Neural progenitor cell (in vitro differentiated cells): ENCODE results near the gene SLC5A4. TPM values are rescaled to one million over a fixed set of nuclear protein-coding genes. Genes with fewer than 3 reads are reported as not detected.

Experiments
- DNase-seq: peaks from one replicate; pipeline ENCODE4 v3.0.0-alpha.2; 2016; ENCODE audit warnings: low spot score
- H2AFZ ChIP-seq: fragments of 200-600 bp; sonication (generic); replicated peaks from 2 replicates; pipeline ENCODE4 v1.6.1; 2016; ENCODE audit warnings: antibody characterized with exemption
- H3F3A ChIP-seq: fragments of 200-600 bp; sonication (generic); 2 replicates; pipeline ENCODE4 v1.6.1; 2016; ENCODE audit warnings: antibody characterized with exemption, low read depth
- H3K27ac ChIP-seq: fragments of 200-600 bp; sonication (generic); 2 replicates; pipeline ENCODE4 v1.5.1; 2016; ENCODE audit warnings: mild to moderate bottlenecking
- H3K27me3 ChIP-seq: fragments of 200-600 bp; sonication (generic); 2 replicates; pipeline ENCODE4 v1.6.1; 2016; ENCODE audit warnings: mild to moderate bottlenecking, moderate library complexity
- H3K36me3 ChIP-seq: fragments of 200-600 bp; sonication (generic); 2 replicates; pipeline ENCODE4 v1.5.1; 2016
- H3K4me1 ChIP-seq: fragments of 200-600 bp; sonication (generic); 2 replicates; pipeline ENCODE4 v1.6.1; 2016; ENCODE audit warnings: mixed run types
- H3K4me2 ChIP-seq: fragments of 200-600 bp; sonication (generic); 2 replicates; pipeline ENCODE4 v1.6.1; 2016
- H3K4me3 ChIP-seq: fragments of 200-600 bp; sonication (generic); 2 replicates; pipeline ENCODE4 v1.5.1; 2016
- H3K79me2 ChIP-seq: fragments of 200-600 bp; sonication (generic); 2 replicates; pipeline ENCODE4 v1.6.1; 2016; ENCODE audit warnings: low read depth
- H3K9ac ChIP-seq: fragments of 200-600 bp; sonication (generic); 2 replicates; pipeline ENCODE4 v1.6.1; 2016
- H3K9me3 ChIP-seq: fragments of 200-600 bp; sonication (generic); 2 replicates; pipeline ENCODE4 v1.5.1; 2016; ENCODE audit warnings: low read depth
- H4K20me1 ChIP-seq: fragments of 200-600 bp; sonication (generic); 2 replicates; pipeline ENCODE4 v1.6.1; 2016; ENCODE audit warnings: low read depth
- H3K27ac Mint-ChIP-seq: 3 replicates; pipeline ENCODE4 v1.8.0; 2021; ENCODE audit warnings: mixed read lengths
- H3K27me3 Mint-ChIP-seq: 2 replicates; pipeline ENCODE4 v1.8.0; 2022; ENCODE audit warnings: low read depth, mild to moderate bottlenecking, inconsistent platforms, moderate library complexity, mixed read lengths; ENCODE audit not compliant: insufficient read depth
- H3K36me3 Mint-ChIP-seq: 3 replicates; pipeline ENCODE4 v1.8.0; 2021; ENCODE audit warnings: mixed read lengths
- H3K4me1 Mint-ChIP-seq: 3 replicates; pipeline ENCODE4 v1.8.0; 2021; ENCODE audit warnings: mixed read lengths
- H3K4me3 Mint-ChIP-seq: 3 replicates; pipeline ENCODE4 v1.8.0; 2021; ENCODE audit warnings: mild to moderate bottlenecking, moderate library complexity, mixed read lengths
- H3K9me3 Mint-ChIP-seq: 3 replicates; pipeline ENCODE4 v1.8.0; 2020; ENCODE audit warnings: mixed read lengths
- CTCF ChIP-seq: fragments of 200-600 bp; sonication (generic); IDR thresholded peaks from 2 replicates; pipeline ENCODE4 v1.5.1; 2017; ENCODE audit warnings: antibody characterized with exemption, mild to moderate bottlenecking
- EZH2 ChIP-seq: fragments of 200-600 bp; sonication (generic); IDR thresholded peaks from 2 replicates; pipeline ENCODE4 v1.6.1; 2017; ENCODE audit warnings: antibody characterized with exemption, mild to moderate bottlenecking, moderate library complexity
- EZH2phosphoT487 ChIP-seq: fragments of 200-600 bp; sonication (generic); IDR thresholded peaks from 2 replicates; pipeline ENCODE4 v1.6.1; 2017; ENCODE audit warnings: antibody characterized with exemption
- total RNA-seq: library from RNA; depleted of rRNA; stranded (reverse); fragments of >200 nt; gene quantifications from 2 replicates; pipeline ENCODE4 v1.2.3, GENCODE V29; 2015; ENCODE audit warnings: low replicate concordance

Gene SLC5A4
- total RNA-seq, 1 donor from 2014 or later, result 0.06 TPM

GRCh38 chr22:32205974-32206773 lies 49.0 kb downstream of the SLC5A4 start:
- H3K4me3 ChIP-seq, result peak overlapping the region; percentile 54
- H3K4me2 ChIP-seq, result peak overlapping the region; percentile 92
- H3K9me3 ChIP-seq, result no peaks in the 10 kb centered on the region
- Mint-ChIP-seq H3K27me3 (peaks cover 12% of the 10 kb centered on the region), H3K27ac (no peak overlapping the region), H3K36me3 (no peaks in the 10 kb centered on the region), H3K9me3 (no peaks in the 10 kb centered on the region), H3K4me1 (peaks cover 19% of the 10 kb centered on the region), H3K4me3 (peak overlapping the region; percentile 95)
- peak; percentile 45 for DNase-seq
- TF ChIP-seq EZH2phosphoT487 (no peak), CTCF (peak; percentile 32), EZH2 (no peak)
- H3K27ac ChIP-seq, result no peak overlapping the region
- H4K20me1 ChIP-seq, result no peaks in the 10 kb centered on the region
- peaks cover 60% of the 10 kb centered on the region for H3K27me3 ChIP-seq
- peaks cover 7% of the 10 kb centered on the region for H3F3A ChIP-seq
- H3K36me3 ChIP-seq, result no peaks in the 10 kb centered on the region
- H2AFZ ChIP-seq, result no peak overlapping the region
- no peak overlapping the region for H3K9ac ChIP-seq
- peaks cover 6% of the 10 kb centered on the region for H3K4me1 ChIP-seq
- H3K79me2 ChIP-seq, result no peaks in the 10 kb centered on the region

- no peaks in the 10 kb centered on the region for H3K79me2 ChIP-seq
- H3K9ac ChIP-seq, result no peak within 1 kb of the TSS
- Mint-ChIP-seq H3K27me3 (peaks cover 12% of the 10 kb centered on the region), H3K4me1 (peaks cover 19% of the 10 kb centered on the region), H3K36me3 (no peaks in the 10 kb centered on the region), H3K4me3 (peak within 1 kb of the TSS; percentile 95), H3K9me3 (no peaks in the 10 kb centered on the region), H3K27ac (peak within 1 kb of the TSS; percentile 69)
- H2AFZ ChIP-seq, result peak within 1 kb of the TSS; percentile 90
- H3K36me3 ChIP-seq, result no peaks in the 10 kb centered on the region
- peak; percentile 94 for DNase-seq
- TF ChIP-seq CTCF (peak; percentile 31), EZH2 (no peak), EZH2phosphoT487 (no peak)
- peak within 1 kb of the TSS; percentile 92 for H3K4me2 ChIP-seq
- H3F3A ChIP-seq, result peaks cover 7% of the 10 kb centered on the region
- H3K27ac ChIP-seq, result no peak within 1 kb of the TSS
- peak within 1 kb of the TSS; percentile 54 for H3K4me3 ChIP-seq
- H3K9me3 ChIP-seq, result no peaks in the 10 kb centered on the region
- no peaks in the 10 kb centered on the region for H4K20me1 ChIP-seq
- H3K27me3 ChIP-seq, result peaks cover 60% of the 10 kb centered on the region
- H3K4me1 ChIP-seq, result peaks cover 6% of the 10 kb centered on the region
These were observed 50.1 kb downstream of the SLC5A4 start, which contains the start of gene RFPL2 for GRCh38 chr22:32204856-32205722. Gene RFPL2 (minus strand): TSS chr22:32205073. CDS start chr22:32202451, 2,622 bp downstream.

GRCh38 chr22:32204040-32204855 lies 50.9 kb downstream of the SLC5A4 start:
- TF ChIP-seq EZH2phosphoT487 (peak; percentile 27), CTCF (peak; percentile 34), EZH2 (peak; percentile 52)
- peak overlapping the region; percentile 95 for H3K4me3 Mint-ChIP-seq
- no peaks in the 10 kb centered on the region for H3K9me3 Mint-ChIP-seq
- H3K4me1 ChIP-seq, result peaks cover 6% of the 10 kb centered on the region
- peak overlapping the region; percentile 92 for H3K4me2 ChIP-seq
- H4K20me1 ChIP-seq, result no peaks in the 10 kb centered on the region
- H2AFZ ChIP-seq, result peak overlapping the region; percentile 90
- DNase-seq, result peak; percentile 63
- peaks cover 12% of the 10 kb centered on the region for H3K27me3 Mint-ChIP-seq
- no peak overlapping the region for H3K9ac ChIP-seq
- peak overlapping the region; percentile 54 for H3K4me3 ChIP-seq
- no peak overlapping the region for H3K27ac ChIP-seq
- no peaks in the 10 kb centered on the region for H3K36me3 Mint-ChIP-seq
- H3K36me3 ChIP-seq, result no peaks in the 10 kb centered on the region
- no peak overlapping the region for H3K27ac Mint-ChIP-seq
- no peaks in the 10 kb centered on the region for H3K79me2 ChIP-seq
- peaks cover 60% of the 10 kb centered on the region for H3K27me3 ChIP-seq
- H3F3A ChIP-seq, result peaks cover 7% of the 10 kb centered on the region
- H3K9me3 ChIP-seq, result no peaks in the 10 kb centered on the region
- peaks cover 19% of the 10 kb centered on the region for H3K4me1 Mint-ChIP-seq
